Fibroblast of skin of right biceps (primary cell): ENCODE measurements around the gene TRPC3.
A peak's percentile ranks its signal among the peaks of the same experiment; 100 is the strongest.

Source experiments
- DNase-seq: peaks from one replicate; pipeline ENCODE4 v3.0.0-alpha.2; 2013

The TRPC3 gene

GRCh38 chr4:121869841-121870822 lies 81.7 kb downstream of the TRPC3 start, which contains the start of gene BBS7:
TSS of gene BBS7 (minus strand) at chr4:121870474. CDS start at chr4:121870313, 161 bp downstream.
- DNase-seq = peak; percentile 97

GRCh38 chr4:121863799-121864198 lies 88.1 kb downstream of the TRPC3 start:
- no peak for DNase-seq

GRCh38 chr4:121861426-121861825 lies 90.4 kb downstream of the TRPC3 start:
- DNase-seq = no peak

- DNase-seq = no peak
These were observed 91.7 kb downstream of the TRPC3 start for GRCh38 chr4:121860121-121860520.

- DNase-seq = no peak
These were observed 100.5 kb downstream of the TRPC3 start for GRCh38 chr4:121851354-121851753.

GRCh38 chr4:121846662-121847061 lies 105.2 kb downstream of the TRPC3 start:
- DNase-seq = no peak

GRCh38 chr4:121842862-121843261 lies 109.0 kb downstream of the TRPC3 start:
- DNase-seq = peak; percentile 53

GRCh38 chr4:121838136-121838535 lies 113.7 kb downstream of the TRPC3 start:
- DNase-seq = no peak

- peak; percentile 41 for DNase-seq
These were observed 122.3 kb downstream of the TRPC3 start for GRCh38 chr4:121829511-121829910.
